Measurements from ENCODE around the gene CMBL.
"Not testable (repeated sequence)": the region's sequence is repeated elsewhere in the genome, so short reads cannot be mapped to it uniquely, and the experiment has no call there.

Gene CMBL

GRCh38 chr5:10285362-10285761 lies 22.3 kb downstream of the CMBL start:
- DNase-seq (ENCODE audit: low read depth in 2 of 2), result not testable (repeated sequence)

- peak; percentile 55 to 59 for DNase-seq (ENCODE audit: low read depth in 2 of 2)
Observed at GRCh38 chr5:10283927-10284635, 23.6 kb downstream of the CMBL start.

GRCh38 chr5:10279925-10280720 lies 27.6 kb downstream of the CMBL start:
- DNase-seq (ENCODE audit: low read depth in 2 of 2), result no peak

GRCh38 chr5:10279328-10279727 lies 28.4 kb downstream of the CMBL start:
- no peak for DNase-seq (ENCODE audit: low read depth in 2 of 2)

- no peak for DNase-seq (ENCODE audit: low read depth in 2 of 2)
Observed at GRCh38 chr5:10278658-10279279, 28.9 kb downstream of the CMBL start.

GRCh38 chr5:10277773-10278630 lies 29.7 kb downstream of the CMBL start:
- DNase-seq (ENCODE audit: low read depth in 2 of 2), result no peak

GRCh38 chr5:10276691-10277090 lies 31.0 kb downstream of the CMBL start:
- DNase-seq (ENCODE audit: low read depth in 2 of 2), result no peak

- no peak for DNase-seq (ENCODE audit: low read depth in 2 of 2)
Observed at GRCh38 chr5:10275991-10276390, 31.7 kb downstream of the CMBL start.

GRCh38 chr5:10275460-10275859 lies 32.2 kb downstream of the CMBL start:
- DNase-seq (ENCODE audit: low read depth in 2 of 2), result no peak

- not testable (repeated sequence) for DNase-seq (ENCODE audit: low read depth in 2 of 2)
Observed at GRCh38 chr5:10272875-10273209, 34.9 kb downstream of the CMBL start.

- no peak for DNase-seq (ENCODE audit: low read depth in 2 of 2)
Observed at GRCh38 chr5:10272053-10272874, 35.4 kb downstream of the CMBL start.

GRCh38 chr5:10268100-10268499 lies 39.6 kb downstream of the CMBL start:
- no peak for DNase-seq (ENCODE audit: low read depth in 2 of 2)

- DNase-seq (ENCODE audit: low read depth in 2 of 2), result no peak
Observed at GRCh38 chr5:10266839-10267238, 40.9 kb downstream of the CMBL start.

- DNase-seq (ENCODE audit: low read depth in 2 of 2), result no peak
Observed at GRCh38 chr5:10266137-10266536, 41.6 kb downstream of the CMBL start.

- DNase-seq (ENCODE audit: low read depth in 2 of 2), result no peak
Observed at GRCh38 chr5:10265245-10266109, 42.2 kb downstream of the CMBL start.

- DNase-seq (ENCODE audit: low read depth in 2 of 2), result no peak
Observed at GRCh38 chr5:10264604-10265003, 43.1 kb downstream of the CMBL start.

GRCh38 chr5:10262995-10263394 lies 44.7 kb downstream of the CMBL start:
- DNase-seq (ENCODE audit: low read depth in 2 of 2), result no peak

- no peak for DNase-seq (ENCODE audit: low read depth in 2 of 2)
Observed at GRCh38 chr5:10262121-10262774, 45.5 kb downstream of the CMBL start.

- no peak for DNase-seq (ENCODE audit: low read depth in 2 of 2)
Observed at GRCh38 chr5:10261065-10261464, 46.6 kb downstream of the CMBL start.

- DNase-seq (ENCODE audit: low read depth in 2 of 2), result no peak
Observed at GRCh38 chr5:10259899-10260298, 47.8 kb downstream of the CMBL start.
